22Rv1 (cell line): ENCODE measurements around the gene ERF.

ENCODE experiments used
- CTCF ChIP-seq: fragments of 450-650 bp; IDR thresholded peaks from 2 replicates; pipeline ENCODE4 v1.5.1; 2017; ENCODE audit warnings: mild to moderate bottlenecking
- ZFX ChIP-seq: fragments of 450-650 bp; IDR thresholded peaks from 2 replicates; pipeline ENCODE4 v1.6.1; 2017; ENCODE audit warnings: antibody characterized with exemption, borderline replicate concordance

- TF ChIP-seq CTCF (no peak; the same call in 1 of the 2 replicates), ZFX (no peak)
Observed at GRCh38 chr19:42291435-42291810, 36.5 kb upstream of the ERF start.
